Measurements from ENCODE around the gene KRTAP22-2.

GRCh38 chr21:30561957-30562356 is 28.2 kb downstream of the KRTAP22-2 start:
- no peak for TF ChIP-seq POLR2A (IDR thresholded peaks at IDR 0.05)
- TF ChIP-seq, protein P1, sequence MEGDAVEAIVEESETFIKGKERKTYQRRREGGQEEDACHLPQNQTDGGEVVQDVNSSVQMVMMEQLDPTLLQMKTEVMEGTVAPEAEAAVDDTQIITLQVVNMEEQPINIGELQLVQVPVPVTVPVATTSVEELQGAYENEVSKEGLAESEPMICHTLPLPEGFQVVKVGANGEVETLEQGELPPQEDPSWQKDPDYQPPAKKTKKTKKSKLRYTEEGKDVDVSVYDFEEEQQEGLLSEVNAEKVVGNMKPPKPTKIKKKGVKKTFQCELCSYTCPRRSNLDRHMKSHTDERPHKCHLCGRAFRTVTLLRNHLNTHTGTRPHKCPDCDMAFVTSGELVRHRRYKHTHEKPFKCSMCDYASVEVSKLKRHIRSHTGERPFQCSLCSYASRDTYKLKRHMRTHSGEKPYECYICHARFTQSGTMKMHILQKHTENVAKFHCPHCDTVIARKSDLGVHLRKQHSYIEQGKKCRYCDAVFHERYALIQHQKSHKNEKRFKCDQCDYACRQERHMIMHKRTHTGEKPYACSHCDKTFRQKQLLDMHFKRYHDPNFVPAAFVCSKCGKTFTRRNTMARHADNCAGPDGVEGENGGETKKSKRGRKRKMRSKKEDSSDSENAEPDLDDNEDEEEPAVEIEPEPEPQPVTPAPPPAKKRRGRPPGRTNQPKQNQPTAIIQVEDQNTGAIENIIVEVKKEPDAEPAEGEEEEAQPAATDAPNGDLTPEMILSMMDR (IDR thresholded peaks at IDR 0.05) = no peak

All from breast epithelium (tissue), 3 donors.